ENCODE data around the gene ZNF541. TPM values are rescaled to one million over a fixed set of nuclear protein-coding genes. Genes with fewer than 3 reads are reported as not detected.

The ZNF541 gene
- total RNA-seq, result 0.07 and 0.17 TPM in 2 replicates

GRCh38 chr19:47573071-47574026, at the start of gene ZNF541:
Gene ZNF541, minus strand, starts transcription at chr19:47573148. Its CDS starts 17,292 bp downstream, at chr19:47555856.

GRCh38 chr19:47608969-47609905, 36.3 kb upstream of the ZNF541 start, which contains the start of gene BICRA:
Gene BICRA, plus strand, starts transcription at chr19:47609134. Its CDS starts 64,441 bp downstream, at chr19:47673575.

Other genes with a start within 250 kb of the ZNF541 start
- gene C5AR2, start 241.0 kb downstream of the ZNF541 start, total RNA-seq, result 0.07 and 0.17 TPM in 2 replicates
- 8.4 and 16.8 TPM in 2 replicates for gene DHX34, start 223.8 kb downstream of the ZNF541 start, total RNA-seq
- gene MEIS3, start 153.6 kb downstream of the ZNF541 start, total RNA-seq, result 29.7 and 50.3 TPM in 2 replicates
- gene SLC8A2, start 101.3 kb downstream of the ZNF541 start, total RNA-seq, result 0.20 and 0.36 TPM in 2 replicates
- 5.7 and 6.2 TPM in 2 replicates for gene KPTN, start 88.9 kb downstream of the ZNF541 start, total RNA-seq
- 77.9 and 86.4 TPM in 2 replicates for gene NAPA, start 58.1 kb downstream of the ZNF541 start, total RNA-seq
- gene BICRA, start 36.0 kb upstream of the ZNF541 start, total RNA-seq, result 6.0 and 7.8 TPM in 2 replicates
- 370 and 456 TPM in 2 replicates for gene EHD2, start 140.3 kb upstream of the ZNF541 start, total RNA-seq
- 56.9 and 66.8 TPM in 2 replicates for gene NOP53, start 172.4 kb upstream of the ZNF541 start, total RNA-seq
- 129 and 188 TPM in 2 replicates for gene SELENOW, start 205.6 kb upstream of the ZNF541 start, total RNA-seq
- not detected in 2 replicates for gene TPRX1, start 231.4 kb upstream of the ZNF541 start, total RNA-seq
- gene CRX, start 248.8 kb upstream of the ZNF541 start, total RNA-seq, result not detected in 2 replicates

Measured in smooth muscle cell of the pulmonary artery (primary cell).